Muscle layer of duodenum (tissue), 2 donors: ENCODE results near the gene ABCA2.

Source experiments
- H3K27ac ChIP-seq: one replicate; pipeline ENCODE4 v1.7.0; 2013; ENCODE audit warnings: mild to moderate bottlenecking, low read length
- H3K27me3 ChIP-seq: one replicate; pipeline ENCODE4 v1.7.0; 2013; ENCODE audit warnings: low read depth, mild to moderate bottlenecking, control low read depth, low read length
- H3K36me3 ChIP-seq, 2 donors: one replicate each; pipeline ENCODE4 v1.7.0; 2013; ENCODE audit warnings: low read length in 2 of 2, control low read depth in 1 of 2, mild to moderate bottlenecking in 1 of 2; ENCODE audit not compliant: insufficient read depth in 2 of 2, control insufficient read depth in 1 of 2
- H3K4me1 ChIP-seq, 2 donors: one replicate each; pipeline ENCODE4 v1.7.0; 2013; ENCODE audit warnings: low read length in 2 of 2, mild to moderate bottlenecking in 2 of 2, control low read depth in 1 of 2, moderate library complexity in 1 of 2; ENCODE audit not compliant: insufficient read depth in 2 of 2, control insufficient read depth in 1 of 2
- H3K4me3 ChIP-seq, 2 donors: one replicate each; pipeline ENCODE4 v1.7.0; 2013; ENCODE audit warnings: low read length in 2 of 2, low read depth in 1 of 2, mild to moderate bottlenecking in 1 of 2
- H3K9me3 ChIP-seq, 2 donors: one replicate each; pipeline ENCODE4 v1.7.0; 2013; ENCODE audit warnings: low read length in 2 of 2, control low read depth in 1 of 2, mild to moderate bottlenecking in 1 of 2; ENCODE audit not compliant: control insufficient read depth in 1 of 2
- donor health status: healthy.

ABCA2 gene

DNA sequence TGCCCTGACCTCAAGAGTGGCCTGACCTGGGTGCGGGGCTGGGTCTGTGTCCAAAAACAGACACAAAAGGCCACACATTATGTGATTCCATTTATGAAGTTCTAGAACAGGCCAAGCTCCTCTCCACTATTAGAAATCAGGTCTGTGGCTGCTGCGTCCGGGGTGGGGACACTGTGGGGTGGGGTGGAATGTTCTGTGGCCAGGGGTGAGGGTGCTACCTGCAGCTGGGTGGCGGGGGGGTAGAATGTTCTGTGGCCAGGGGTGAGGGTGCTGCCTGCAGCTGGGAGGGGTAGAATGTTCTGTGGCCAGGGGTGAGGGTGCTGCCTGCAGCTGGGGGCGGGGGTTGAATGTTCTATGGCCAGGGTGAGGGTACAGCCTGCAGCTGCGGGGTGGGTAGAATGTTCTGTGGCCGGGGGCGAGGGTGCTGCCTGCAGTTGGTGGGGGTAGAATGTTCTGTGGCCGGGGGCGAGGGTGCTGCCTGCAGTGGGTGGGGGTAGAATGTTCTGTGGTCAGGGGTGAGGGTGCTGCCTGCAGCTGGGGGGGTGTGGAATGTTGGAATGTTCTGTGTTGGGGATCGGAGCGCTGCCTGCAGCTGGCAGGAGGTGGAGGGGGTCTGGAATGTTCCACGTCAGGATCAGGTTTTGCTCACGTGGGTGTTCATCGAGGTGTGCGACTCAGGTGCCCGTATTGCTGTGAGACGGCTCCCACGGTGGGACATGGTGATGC is 67.7 kb downstream of the ABCA2 start:
- no peak overlapping the region for H3K27ac ChIP-seq
- H3K4me1 ChIP-seq, result peaks cover 0 to 4% of the 10 kb centered on the region in 2 donors
- H3K4me3 ChIP-seq, result no peak overlapping the region
- no peaks in the 10 kb centered on the region for H3K36me3 ChIP-seq
- H3K9me3 ChIP-seq, result no peaks in the 10 kb centered on the region
- no peaks in the 10 kb centered on the region for H3K27me3 ChIP-seq

DNA sequence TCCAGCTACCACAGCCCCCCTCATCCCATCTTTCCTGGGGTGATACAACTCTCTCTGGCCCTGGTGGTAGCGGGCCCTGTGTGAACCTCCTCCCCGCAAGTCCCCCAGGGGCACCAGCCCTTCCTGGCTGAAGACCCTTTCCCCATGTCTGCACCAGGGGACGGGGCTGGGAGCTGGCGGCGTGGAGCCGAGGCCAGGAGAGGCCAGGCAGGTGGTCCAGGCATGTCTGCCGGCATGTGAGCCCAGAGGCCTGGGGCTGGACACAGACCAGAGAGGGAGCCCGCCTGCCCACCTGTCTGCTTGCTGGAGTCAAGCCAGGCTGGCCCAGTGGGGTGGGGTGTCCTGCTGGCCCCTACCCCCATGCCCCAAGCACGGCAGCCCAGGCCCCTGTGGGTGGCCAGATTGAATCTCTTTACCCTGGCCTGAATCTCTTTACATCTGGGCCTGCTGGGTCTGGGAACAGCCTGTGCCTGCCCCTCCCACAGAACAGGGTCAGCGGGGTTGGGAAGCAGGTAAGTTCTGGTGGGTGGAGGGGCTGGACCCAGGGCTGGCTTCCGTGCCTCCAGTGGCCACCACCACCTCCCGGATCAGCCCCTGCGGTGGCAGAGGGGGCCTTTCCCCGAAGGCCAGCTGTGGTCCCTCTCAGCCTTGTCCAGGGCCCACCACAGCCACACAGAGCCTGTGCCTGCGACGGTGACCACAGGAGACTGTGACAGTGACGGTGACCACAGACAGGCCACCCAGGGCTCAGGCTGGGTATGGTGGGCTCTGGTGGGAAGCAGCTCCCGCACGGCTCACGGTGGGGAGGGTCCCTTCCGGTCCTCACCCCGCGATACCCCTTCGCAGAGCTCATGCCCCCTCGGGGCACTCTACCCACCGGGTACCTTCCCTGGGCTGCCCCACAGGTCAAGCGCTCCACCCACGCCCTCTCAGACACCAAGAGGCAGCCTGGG is 68.9 kb downstream of the ABCA2 start:
- H3K4me3 ChIP-seq, result no peak overlapping the region
- H3K36me3 ChIP-seq, result no peaks in the 10 kb centered on the region
- H3K27me3 ChIP-seq, result no peaks in the 10 kb centered on the region
- no peaks in the 10 kb centered on the region for H3K9me3 ChIP-seq
- no peak overlapping the region for H3K27ac ChIP-seq
- H3K4me1 ChIP-seq, result peaks cover 0 to 4% of the 10 kb centered on the region in 2 donors

GRCh38 chr9:136958473-136958872 is 69.6 kb downstream of the ABCA2 start:
- Histone ChIP-seq H3K4me1 (peaks cover 0 to 4% of the 10 kb centered on the region in 2 donors), H3K9me3 (no peaks in the 10 kb centered on the region), H3K27ac (no peak overlapping the region), H3K27me3 (no peaks in the 10 kb centered on the region), H3K36me3 (no peaks in the 10 kb centered on the region), H3K4me3 (no peak overlapping the region)

- H3K27me3 ChIP-seq, result no peaks in the 10 kb centered on the region
- no peak overlapping the region for H3K4me3 ChIP-seq
- H3K36me3 ChIP-seq, result no peaks in the 10 kb centered on the region
- H3K27ac ChIP-seq, result no peak overlapping the region
- H3K9me3 ChIP-seq, result no peaks in the 10 kb centered on the region
- peaks cover 0 to 4% of the 10 kb centered on the region in 2 donors for H3K4me1 ChIP-seq
Measured at GRCh38 chr9:136957901-136958300, 70.1 kb downstream of the ABCA2 start.

DNA sequence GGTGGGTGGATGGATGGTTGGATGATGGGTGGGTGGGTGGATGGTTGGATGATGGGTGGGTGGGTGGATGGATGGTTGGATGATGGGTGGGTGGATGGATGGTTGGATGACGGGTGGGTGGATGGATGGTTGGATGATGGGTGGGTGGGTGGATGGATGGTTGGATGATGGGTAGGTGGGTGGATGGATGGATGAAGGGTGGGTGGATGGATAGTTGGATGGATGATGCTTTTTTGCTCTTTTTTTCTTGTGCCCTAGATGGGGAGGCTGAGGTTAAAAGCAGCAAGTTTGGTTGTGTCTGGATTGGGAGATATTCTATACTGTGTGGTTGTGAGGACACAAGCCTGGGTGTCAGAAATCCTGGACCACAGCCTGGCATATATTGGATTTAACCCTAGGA is 70.6 kb downstream of the ABCA2 start:
- H3K4me3 ChIP-seq, result no peak overlapping the region
- peaks cover 0 to 4% of the 10 kb centered on the region in 2 donors for H3K4me1 ChIP-seq
- no peak overlapping the region for H3K27ac ChIP-seq

More for the DNA sequence above, 70.6 kb downstream of the ABCA2 start:
- no peaks in the 10 kb centered on the region for H3K27me3 ChIP-seq
- no peaks in the 10 kb centered on the region for H3K9me3 ChIP-seq
- no peaks in the 10 kb centered on the region for H3K36me3 ChIP-seq
